UCSD-AML1 (cell line): ENCODE measurements around the gene SEL1L.
"Not testable (repeated sequence)": the region's sequence is repeated elsewhere in the genome, so short reads cannot be mapped to it uniquely, and the experiment has no call there.

Source experiments
- DNase-seq: peaks from one replicate; lab custom pipeline; 2025; ENCODE audit not compliant: unreplicated experiment; lab: John Stamatoyannopoulos, UW

SEL1L gene

GRCh38 chr14:81533536-81534343, at the start of gene SEL1L:
Gene SEL1L (minus strand): TSS chr14:81533853. CDS start chr14:81533744, 109 bp downstream.
- DNase-seq = peak; percentile 99

- no peak for DNase-seq
Observed at GRCh38 chr14:81582420-81582819, 48.8 kb upstream of the SEL1L start.

- DNase-seq = no peak
Observed at GRCh38 chr14:81579115-81579514, 45.5 kb upstream of the SEL1L start.

- no peak for DNase-seq
Observed at GRCh38 chr14:81571437-81571836, 37.8 kb upstream of the SEL1L start.

- no peak for DNase-seq
Observed at GRCh38 chr14:81567302-81567701, 33.6 kb upstream of the SEL1L start.

DNA sequence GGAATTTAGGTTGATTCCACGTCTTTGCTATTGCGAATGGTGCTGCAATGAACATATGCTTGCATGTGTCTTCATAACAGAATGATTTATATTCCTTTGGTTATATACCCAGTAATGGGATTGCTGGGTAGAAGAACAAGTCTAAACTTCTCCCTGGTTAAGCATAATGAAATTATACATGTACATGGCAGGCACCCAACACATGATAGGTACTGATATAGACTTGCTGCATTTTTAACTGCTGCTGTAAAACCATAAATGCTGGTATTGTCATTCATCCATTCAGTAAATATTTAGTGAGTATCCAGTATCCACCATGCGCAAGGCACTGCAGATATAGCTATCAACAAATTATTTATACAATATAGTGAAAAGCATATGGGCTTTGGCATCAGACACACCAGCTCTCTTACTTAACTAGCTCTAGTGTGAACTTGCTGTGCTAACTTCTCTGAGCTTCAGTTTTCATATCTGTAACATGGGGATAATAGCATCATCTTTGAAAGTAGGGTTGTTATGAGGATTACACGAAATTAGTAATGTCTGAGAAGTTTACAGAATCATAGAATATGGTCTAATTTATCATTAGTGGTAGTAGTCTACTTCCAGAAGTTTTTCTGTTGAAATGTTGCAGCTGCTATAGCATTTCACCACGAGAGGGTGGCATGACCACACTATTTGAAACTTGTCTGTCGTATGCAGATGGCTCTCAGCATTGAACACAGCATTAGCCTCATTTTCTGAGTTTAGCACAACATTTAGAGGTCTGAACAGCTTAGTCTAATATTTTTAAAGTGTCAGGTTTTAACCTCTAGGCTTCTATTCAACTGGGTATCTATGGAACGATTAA, 32.0 kb upstream of the SEL1L start:
- no peak for DNase-seq

- DNase-seq = no peak
Observed at GRCh38 chr14:81562818-81563217, 29.2 kb upstream of the SEL1L start.

- no peak for DNase-seq
Observed at GRCh38 chr14:81561084-81561775, 27.6 kb upstream of the SEL1L start.

GRCh38 chr14:81559385-81559784, 25.7 kb upstream of the SEL1L start:
- no peak for DNase-seq

DNA sequence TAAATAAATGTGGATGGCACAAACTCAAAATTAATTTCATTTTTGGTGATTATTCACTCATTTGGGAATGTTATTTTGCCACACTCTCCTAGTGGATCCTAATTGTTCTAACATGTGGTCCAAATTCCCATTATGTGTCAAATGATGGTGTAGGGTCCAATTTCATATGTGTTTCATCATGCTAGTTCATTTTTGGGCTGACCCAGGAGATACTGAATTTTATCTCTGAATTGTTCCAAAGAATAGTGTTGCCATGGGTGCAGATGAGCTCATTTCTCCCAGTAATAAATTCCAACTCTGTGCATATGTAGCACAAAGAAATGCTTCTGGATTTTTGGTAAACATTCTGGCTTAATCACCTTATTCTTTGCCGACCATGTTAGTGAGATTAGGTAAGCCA, 23.5 kb upstream of the SEL1L start:
- DNase-seq = no peak

DNA sequence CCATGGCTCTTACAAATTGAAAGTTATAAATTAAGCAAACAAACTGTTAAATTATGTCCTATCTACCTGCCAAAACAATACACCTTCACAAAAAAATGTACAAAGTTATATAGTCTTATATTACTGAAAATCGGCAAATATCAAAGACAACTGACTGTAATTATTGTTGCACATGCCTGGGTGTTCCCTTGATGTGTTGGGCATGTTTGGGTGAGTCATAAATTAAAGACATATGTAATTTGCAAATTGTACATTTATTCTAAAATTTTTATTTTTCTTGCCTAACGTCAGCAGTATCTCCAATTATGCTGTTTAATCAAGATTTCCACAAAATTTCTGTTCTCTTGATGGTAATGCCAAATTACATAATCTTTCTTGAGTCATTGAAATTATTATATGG, 22.0 kb upstream of the SEL1L start:
- DNase-seq = no peak

GRCh38 chr14:81555051-81555450, 21.4 kb upstream of the SEL1L start:
- DNase-seq = no peak

DNA sequence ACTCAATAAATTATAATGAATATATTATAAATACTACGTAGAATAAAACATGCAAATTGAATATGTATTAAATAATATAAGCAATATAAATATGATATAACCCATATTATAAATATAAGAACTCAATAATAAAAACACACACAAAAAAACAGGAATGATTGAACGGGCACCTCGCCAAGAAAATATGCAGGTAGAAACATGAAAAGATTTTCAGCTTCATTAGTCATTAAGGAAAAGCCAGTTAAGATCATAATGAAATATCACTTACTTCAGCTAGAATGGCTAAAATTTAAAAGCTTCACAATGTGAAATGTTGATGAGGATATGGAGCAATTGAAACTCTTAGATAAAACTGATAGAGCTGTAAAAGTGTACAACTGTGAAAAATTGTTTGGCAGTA, 17.8 kb upstream of the SEL1L start:
- DNase-seq = no peak

DNA sequence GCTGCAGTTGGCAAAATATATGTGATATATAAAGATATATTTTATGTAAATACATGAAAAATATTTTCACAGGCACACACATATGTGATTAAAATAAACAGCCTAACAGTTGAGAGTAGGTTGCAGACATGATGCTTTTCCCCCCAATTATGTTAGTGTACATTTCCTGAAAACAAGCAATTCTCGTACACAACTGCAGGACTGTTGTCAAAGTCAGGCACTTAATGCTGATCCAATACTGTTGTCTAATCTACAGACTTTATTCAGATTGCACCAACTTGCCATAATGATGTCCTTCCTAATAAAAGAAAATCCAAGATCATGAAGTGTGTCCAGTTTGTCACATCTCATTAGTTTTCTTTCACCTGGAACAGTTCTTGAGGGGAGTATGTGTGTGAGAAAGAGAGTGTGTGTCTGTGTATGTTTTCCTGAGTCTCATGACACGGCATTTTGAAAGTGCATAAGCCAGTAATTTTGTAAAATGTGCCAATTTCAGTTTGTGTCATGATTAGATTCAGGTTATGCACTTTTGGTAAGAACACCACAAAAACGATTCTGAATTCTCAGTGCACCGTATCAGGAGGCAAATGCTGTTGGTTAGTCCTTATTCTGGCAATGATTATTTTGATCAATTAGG, 16.5 kb upstream of the SEL1L start:
- DNase-seq = no peak

- not testable (repeated sequence) for DNase-seq
Observed at GRCh38 chr14:81541206-81541605, 7.6 kb upstream of the SEL1L start.

DNA sequence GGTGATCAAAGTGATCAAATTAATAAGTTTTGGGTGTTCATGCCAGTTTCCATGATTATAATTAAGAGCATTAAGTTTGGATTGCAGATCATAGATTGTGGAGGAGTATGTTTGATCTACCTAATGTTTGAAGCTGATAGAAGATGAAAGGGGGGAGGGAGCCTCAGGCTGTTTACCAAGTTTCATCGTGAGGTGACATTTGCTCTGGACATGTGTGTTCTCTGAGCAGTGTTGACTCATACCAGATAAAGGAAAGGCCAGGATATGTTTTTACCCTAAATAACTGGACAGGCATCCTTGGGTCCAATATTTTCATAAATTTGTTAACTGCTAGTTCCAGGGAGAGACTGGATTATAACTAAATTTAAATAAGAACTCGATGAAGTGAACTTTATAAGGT, 3.5 kb upstream of the SEL1L start:
- DNase-seq = no peak

GRCh38 chr14:81536241-81536771, 2.7 kb upstream of the SEL1L start:
- DNase-seq = no peak

GRCh38 chr14:81535396-81536164, 1.9 kb upstream of the SEL1L start:
- no peak for DNase-seq

DNA sequence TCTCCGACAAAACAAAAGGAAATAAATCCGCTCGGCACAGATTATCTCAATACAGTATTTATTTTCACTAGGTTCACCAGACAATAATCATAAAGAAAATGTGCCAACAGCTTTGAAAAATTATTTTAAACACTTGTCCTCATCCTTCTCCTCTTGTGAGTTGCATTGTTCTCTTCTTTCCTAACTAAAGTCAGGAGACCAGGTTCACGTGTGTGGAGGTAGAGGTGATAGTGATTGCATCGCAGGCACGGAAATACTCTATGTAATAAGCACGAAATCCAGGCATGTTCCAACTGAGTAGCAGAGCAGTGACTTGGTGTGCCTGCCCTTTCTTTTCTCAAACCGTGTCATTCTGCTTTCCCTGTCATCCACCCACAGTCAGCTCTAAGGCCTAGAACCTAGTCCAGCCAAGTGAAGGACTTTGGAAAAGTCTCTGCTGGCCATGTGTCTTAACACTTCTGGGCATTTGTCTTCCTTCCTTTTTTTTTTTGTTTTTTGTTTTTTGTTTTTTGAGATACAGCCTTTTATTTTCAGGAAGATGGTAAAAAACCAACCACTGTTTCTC, 939 bp upstream of the SEL1L start:
- DNase-seq = no peak

DNA sequence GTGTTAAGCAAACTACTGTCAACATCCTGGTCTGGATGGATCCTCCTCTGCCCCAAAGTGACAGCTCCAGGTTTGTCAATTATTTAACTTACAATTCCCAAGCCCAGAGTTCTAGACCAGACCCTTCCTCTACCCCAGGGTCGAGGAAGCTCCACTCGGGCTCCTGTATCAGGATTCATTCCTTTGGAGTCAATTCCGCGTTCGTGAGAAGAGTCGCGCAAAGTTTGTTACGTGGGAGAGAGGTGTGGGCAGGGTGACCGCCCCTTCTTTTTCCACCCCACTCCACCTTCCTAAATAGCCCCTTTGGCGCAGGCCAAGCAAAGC, 479 bp downstream of the SEL1L start:
- DNase-seq = no peak
